Activated B cell treated with CpG ODN at 0.5 μM for 24 hours (primary cell): ENCODE measurements around the gene ZNF532. TPM values are rescaled to one million over a fixed set of nuclear protein-coding genes. Genes with fewer than 3 reads are reported as not detected.
"Not testable (repeated sequence)": the region's sequence is repeated elsewhere in the genome, so short reads cannot be mapped to it uniquely, and the experiment has no call there.

ENCODE experiments used
- ATAC-seq: fragments of 200-7000 bp; cut with Tn5 transposase; one replicate; pipeline ENCODE4 v1.10.0; 2021; ENCODE audit warnings: low read depth, mild to moderate bottlenecking, moderate library complexity
- CTCF ChIA-PET: fragments of 350-600 bp; sonication (Branson Sonifier 250); formaldehyde crosslinking; loops from one replicate; lab custom pipeline; 2021; ENCODE audit warnings: antibody characterized with exemption; lab: Charles Lee
- POLR2A ChIA-PET: fragments of 350-600 bp; sonication (Branson Sonifier 250); formaldehyde crosslinking; loops from one replicate; lab custom pipeline; 2021; ENCODE audit warnings: antibody characterized with exemption; lab: Charles Lee
- DNase-seq: peaks from one replicate; pipeline ENCODE4 v3.0.0; 2022
- H3K27ac Mint-ChIP-seq: one replicate; pipeline ENCODE4 v1.8.0; 2020; ENCODE audit warnings: mixed read lengths
- H3K27me3 Mint-ChIP-seq: one replicate; pipeline ENCODE4 v1.8.0; 2021; ENCODE audit warnings: mixed read lengths
- H3K36me3 Mint-ChIP-seq: one replicate; pipeline ENCODE4 v1.8.0; 2021; ENCODE audit warnings: low read depth, mixed read lengths
- H3K4me1 Mint-ChIP-seq: one replicate; pipeline ENCODE4 v1.8.0; 2021; ENCODE audit warnings: mixed read lengths
- H3K4me3 Mint-ChIP-seq: one replicate; pipeline ENCODE4 v1.8.0; 2020; ENCODE audit warnings: mild to moderate bottlenecking, mixed read lengths
- H3K9me3 Mint-ChIP-seq: one replicate; pipeline ENCODE4 v1.8.0; 2020; ENCODE audit warnings: mixed read lengths
- CTCF ChIP-seq: fragments of 200-600 bp; IDR thresholded peaks from one replicate; pipeline ENCODE4 v1.8.0; 2022; ENCODE audit warnings: antibody characterized with exemption, mild to moderate bottlenecking
- intact Hi-C: fragments of 100-400 bp; cut with micrococcal nuclease; formaldehyde crosslinking; loops from one replicate; pipeline ENCODE4 v1.15.1; 2024
- total RNA-seq: library from RNA; stranded (reverse); gene quantifications from 2 replicates; pipeline ENCODE4 v1.2.3, GENCODE V29; 2022

The ZNF532 gene
- total RNA-seq, 1 donor from 2014 or later = 106 TPM

- no peak overlapping the region for H3K27ac Mint-ChIP-seq
- H3K36me3 Mint-ChIP-seq = no peaks in the 10 kb centered on the region
- no peak for TF ChIP-seq CTCF
- peaks cover 11% of the 10 kb centered on the region for H3K9me3 Mint-ChIP-seq
- DNase-seq = no peak
- POLR2A ChIA-PET = interaction anchor here (1.0 to 1.3 kb wide), 2 partner anchors 16 to 23 kb away, joined by 3 read pairs; no protein-coding TSS in a partner anchor
- H3K27me3 Mint-ChIP-seq = no peaks in the 10 kb centered on the region
- peaks cover 16% of the 10 kb centered on the region for H3K4me1 Mint-ChIP-seq
- intact Hi-C loops = no loop called here
- no peak overlapping the region for H3K4me3 Mint-ChIP-seq
- ATAC-seq = no peak
- CTCF ChIA-PET = interaction anchor here (1.0 kb wide), 1 partner anchor 120 kb away, joined by 3 read pairs; no protein-coding TSS in a partner anchor
Observed at GRCh38 chr18:59015531-59016152, 151.0 kb downstream of the ZNF532 start.

GRCh38 chr18:59021500-59021899, 156.8 kb downstream of the ZNF532 start:
- CTCF ChIA-PET = no interaction called here
- POLR2A ChIA-PET = interaction anchor here (0.5 to 0.6 kb wide), 2 partner anchors 75 to 228 kb away, joined by 4 to 8 read pairs; no protein-coding TSS in a partner anchor
- intact Hi-C loops = no loop called here
- Mint-ChIP-seq H3K4me3 (no peak overlapping the region), H3K9me3 (peaks cover 12% of the 10 kb centered on the region), H3K27ac (no peak overlapping the region), H3K36me3 (no peaks in the 10 kb centered on the region), H3K27me3 (no peaks in the 10 kb centered on the region), H3K4me1 (no peaks in the 10 kb centered on the region)
- ATAC-seq (no peak), DNase-seq (no peak)
- no peak for TF ChIP-seq CTCF

- ATAC-seq (no peak), DNase-seq (no peak)
- intact Hi-C loops = no loop called here
- H3K4me3 Mint-ChIP-seq = no peak overlapping the region
- TF ChIP-seq CTCF = no peak
- no peaks in the 10 kb centered on the region for H3K36me3 Mint-ChIP-seq
- ChIA-PET CTCF (no interaction called here), POLR2A (interaction anchor here (0.5 kb wide), 1 partner anchor 76 kb away, joined by 4 read pairs; no protein-coding TSS in a partner anchor)
- H3K9me3 Mint-ChIP-seq = peaks cover 8% of the 10 kb centered on the region
- no peak overlapping the region for H3K27ac Mint-ChIP-seq
- H3K4me1 Mint-ChIP-seq = no peaks in the 10 kb centered on the region
- H3K27me3 Mint-ChIP-seq = no peaks in the 10 kb centered on the region
Observed at GRCh38 chr18:59022167-59022945, 157.7 kb downstream of the ZNF532 start.

GRCh38 chr18:59024829-59025228, 160.2 kb downstream of the ZNF532 start:
- no peaks in the 10 kb centered on the region for H3K4me1 Mint-ChIP-seq
- ChIA-PET CTCF (no interaction called here), POLR2A (no interaction called here)
- H3K9me3 Mint-ChIP-seq = peaks cover 2% of the 10 kb centered on the region
- ATAC-seq (no peak), DNase-seq (no peak)
- no peak for TF ChIP-seq CTCF
- intact Hi-C loops = no loop called here
- no peak overlapping the region for H3K4me3 Mint-ChIP-seq
- no peaks in the 10 kb centered on the region for H3K36me3 Mint-ChIP-seq
- peak overlapping the region; percentile 6 for H3K27ac Mint-ChIP-seq
- no peaks in the 10 kb centered on the region for H3K27me3 Mint-ChIP-seq

GRCh38 chr18:59025532-59025931, 160.9 kb downstream of the ZNF532 start:
- H3K27me3 Mint-ChIP-seq, DNase-seq, ATAC-seq, CTCF ChIA-PET, H3K36me3 Mint-ChIP-seq, H3K27ac Mint-ChIP-seq, H3K4me3 Mint-ChIP-seq, intact Hi-C loops, H3K4me1 Mint-ChIP-seq, H3K9me3 Mint-ChIP-seq: not testable (repeated sequence)
- POLR2A ChIA-PET = interaction anchor here (0.6 kb wide), 1 partner anchor 26 kb away, joined by 3 read pairs; no protein-coding TSS in a partner anchor
